GM21367 (cell line): ENCODE data around the gene ADGRF4.

Experiments
- ATAC-seq: cut with Tn5 transposase; IDR thresholded peaks from one replicate; pipeline ENCODE4 v1.9.1; 2021; ENCODE audit not compliant: unreplicated experiment

Gene ADGRF4

GRCh38 chr6:47698342-47698787, at the start of gene ADGRF4:
ADGRF4 (plus strand) TSS chr6:47698580; CDS start chr6:47707246, 8,666 bp downstream.
- no peak for ATAC-seq

- ATAC-seq, result no peak
These were observed 47.6 kb upstream of the ADGRF4 start for GRCh38 chr6:47650553-47651432.

GRCh38 chr6:47651505-47651944, 46.9 kb upstream of the ADGRF4 start:
- ATAC-seq, result no peak

GRCh38 chr6:47653706-47654105, 44.7 kb upstream of the ADGRF4 start:
- ATAC-seq, result no peak

- ATAC-seq, result no peak
These were observed 44.1 kb upstream of the ADGRF4 start for GRCh38 chr6:47654255-47654654.

GRCh38 chr6:47655719-47656595, 42.4 kb upstream of the ADGRF4 start:
- ATAC-seq, result no peak

GRCh38 chr6:47661960-47662359, 36.4 kb upstream of the ADGRF4 start:
- no peak for ATAC-seq

- ATAC-seq, result no peak
These were observed 34.7 kb upstream of the ADGRF4 start for GRCh38 chr6:47663462-47664216.

GRCh38 chr6:47665112-47665511, 33.3 kb upstream of the ADGRF4 start:
- no peak for ATAC-seq

GRCh38 chr6:47669684-47670513, 28.5 kb upstream of the ADGRF4 start:
- ATAC-seq, result no peak

- ATAC-seq, result no peak
These were observed 27.5 kb upstream of the ADGRF4 start for GRCh38 chr6:47670851-47671250.

GRCh38 chr6:47671777-47672176, 26.6 kb upstream of the ADGRF4 start:
- no peak for ATAC-seq

GRCh38 chr6:47672816-47673215, 25.6 kb upstream of the ADGRF4 start:
- no peak for ATAC-seq

- ATAC-seq, result no peak
These were observed 23.7 kb upstream of the ADGRF4 start for GRCh38 chr6:47674673-47675072.

- ATAC-seq, result no peak
These were observed 20.8 kb upstream of the ADGRF4 start for GRCh38 chr6:47677381-47678100.

- no peak for ATAC-seq
These were observed 19.6 kb upstream of the ADGRF4 start for GRCh38 chr6:47678739-47679138.

GRCh38 chr6:47679322-47679906, 19.0 kb upstream of the ADGRF4 start:
- no peak for ATAC-seq

GRCh38 chr6:47680051-47680450, 18.3 kb upstream of the ADGRF4 start:
- ATAC-seq, result no peak

GRCh38 chr6:47680724-47681123, 17.7 kb upstream of the ADGRF4 start:
- ATAC-seq, result no peak
